WTC11 (cell line): ENCODE results near the gene PCNX3. TPM values are rescaled to one million over a fixed set of nuclear protein-coding genes. Genes with fewer than 3 reads are reported as not detected.

ENCODE experiments used
- ATAC-seq: fragments of 200-7000 bp; cut with Tn5 transposase; 2 replicates; pipeline ENCODE4 v1.10.0; 2021; ENCODE audit warnings: mild to moderate bottlenecking, moderate library complexity
- CTCF ChIA-PET: fragments of 300-600 bp; sonication (Branson Sonifier 250); formaldehyde crosslinking; loops from one replicate; lab custom pipeline; 2021; ENCODE audit warnings: antibody characterized with exemption; lab: Charles Lee
- POLR2A ChIA-PET: fragments of 350-600 bp; sonication (Branson Sonifier 250); formaldehyde crosslinking; loops from one replicate; lab custom pipeline; 2021; ENCODE audit warnings: antibody characterized with exemption; lab: Charles Lee
- DNase-seq: peaks from one replicate; pipeline ENCODE4 v3.0.0; 2021; ENCODE audit warnings: low spot score
- H3K27ac Mint-ChIP-seq: 2 replicates; pipeline ENCODE4 v1.8.0; 2021; ENCODE audit warnings: mixed read lengths
- H3K27me3 Mint-ChIP-seq: 2 replicates; pipeline ENCODE4 v1.8.0; 2021; ENCODE audit warnings: low read depth, mild to moderate bottlenecking, moderate library complexity, mixed read lengths
- H3K36me3 Mint-ChIP-seq: 2 replicates; pipeline ENCODE4 v1.8.0; 2021; ENCODE audit warnings: mixed read lengths
- H3K4me1 Mint-ChIP-seq: 2 replicates; pipeline ENCODE4 v1.8.0; 2022; ENCODE audit warnings: mixed read lengths
- H3K4me3 Mint-ChIP-seq: 2 replicates; pipeline ENCODE4 v1.8.0; 2021; ENCODE audit warnings: mild to moderate bottlenecking, moderate library complexity, mixed read lengths
- H3K9me3 Mint-ChIP-seq: 2 replicates; pipeline ENCODE4 v1.8.0; 2021; ENCODE audit warnings: mixed read lengths
- ATF2 ChIP-seq: sonication (generic); formaldehyde crosslinking; IDR thresholded peaks from 2 replicates; pipeline ENCODE4 v1.8.1; 2022; ENCODE audit warnings: low read depth, missing genetic modification reagents, borderline replicate concordance
- ETV6 ChIP-seq: sonication (generic); formaldehyde crosslinking; IDR thresholded peaks from 2 replicates; pipeline ENCODE4 v1.8.1; 2022; ENCODE audit warnings: mild to moderate bottlenecking, missing genetic modification reagents
- FOXK1 ChIP-seq: sonication (generic); formaldehyde crosslinking; IDR thresholded peaks from 2 replicates; pipeline ENCODE4 v1.8.0; 2022; ENCODE audit warnings: mild to moderate bottlenecking, moderate library complexity, missing genetic modification reagents
- HMGA2 ChIP-seq: fragments of 250-450 bp; sonication (Bioruptor Pico); IDR thresholded peaks from 2 replicates; pipeline ENCODE4 v1.4.0; 2021; ENCODE audit warnings: mild to moderate bottlenecking, moderate library complexity
- IRF2 ChIP-seq: sonication (generic); formaldehyde crosslinking; IDR thresholded peaks from 2 replicates; pipeline ENCODE4 v1.8.0; 2022; ENCODE audit warnings: low read depth, missing genetic modification reagents, borderline replicate concordance
- KAT7 ChIP-seq: sonication (generic); formaldehyde crosslinking; IDR thresholded peaks from 2 replicates; pipeline ENCODE4 v1.8.1; 2023; ENCODE audit warnings: missing genetic modification reagents, mild to moderate bottlenecking, borderline replicate concordance
- NFE2L1 ChIP-seq: sonication (generic); formaldehyde crosslinking; IDR thresholded peaks from 2 replicates; pipeline ENCODE4 v1.8.1; 2023; ENCODE audit warnings: missing genetic modification reagents
- NR3C1 ChIP-seq: sonication (generic); formaldehyde crosslinking; conservative IDR thresholded peaks from 2 replicates; pipeline ENCODE4 v1.8.1; 2023; ENCODE audit warnings: low read depth, mild to moderate bottlenecking, missing genetic modification reagents
- SMAD4 ChIP-seq: sonication (generic); formaldehyde crosslinking; IDR thresholded peaks from 2 replicates; pipeline ENCODE4 v1.8.0; 2022; ENCODE audit warnings: mild to moderate bottlenecking, missing genetic modification reagents
- TCF7 ChIP-seq: sonication (generic); formaldehyde crosslinking; IDR thresholded peaks from 2 replicates; pipeline ENCODE4 v1.8.0; 2022; ENCODE audit warnings: mild to moderate bottlenecking, low read depth, missing genetic modification reagents, moderate library complexity
- TEAD1 ChIP-seq: sonication (generic); formaldehyde crosslinking; IDR thresholded peaks from 2 replicates; pipeline ENCODE4 v1.8.0; 2022; ENCODE audit warnings: mild to moderate bottlenecking, missing genetic modification reagents
- ZBTB21 ChIP-seq: sonication (generic); formaldehyde crosslinking; IDR thresholded peaks from 2 replicates; pipeline ENCODE4 v1.8.1; 2023; ENCODE audit warnings: mild to moderate bottlenecking, missing genetic modification reagents, borderline replicate concordance
- ZNF219 ChIP-seq: sonication (generic); formaldehyde crosslinking; IDR thresholded peaks from 2 replicates; pipeline ENCODE4 v1.8.0; 2023; ENCODE audit warnings: missing genetic modification reagents, mild to moderate bottlenecking, borderline replicate concordance
- ZNF416 ChIP-seq: fragments of 250-450 bp; sonication (Bioruptor Pico); IDR thresholded peaks from 2 replicates; pipeline ENCODE4 v1.9.0; 2021; ENCODE audit warnings: mild to moderate bottlenecking, inconsistent platforms
- ZNF671 ChIP-seq: fragments of 250-450 bp; sonication (Bioruptor Pico); IDR thresholded peaks from 2 replicates; pipeline ENCODE4 v1.8.0; 2021; ENCODE audit warnings: mild to moderate bottlenecking
- total RNA-seq: library from RNA; stranded (reverse); gene quantifications from 3 replicates; pipeline ENCODE4 v1.2.3, GENCODE V29; 2021
- TF ChIP-seq, protein P1 (sequence below): sonication (generic); formaldehyde crosslinking; IDR thresholded peaks from 2 replicates; pipeline ENCODE4 v1.8.1; 2023; ENCODE audit warnings: mild to moderate bottlenecking, missing genetic modification reagents, moderate library complexity
- TF ChIP-seq, protein P2 (sequence below): sonication (generic); formaldehyde crosslinking; IDR thresholded peaks from 2 replicates; pipeline ENCODE4 v1.8.1; 2022; ENCODE audit warnings: mild to moderate bottlenecking, missing genetic modification reagents, moderate library complexity, borderline replicate concordance
- TF ChIP-seq, protein P3 (sequence below): fragments of 250-450 bp; sonication (Bioruptor Pico); IDR thresholded peaks from 2 replicates; pipeline ENCODE4 v1.9.0; 2021; ENCODE audit warnings: mild to moderate bottlenecking, borderline replicate concordance
- TF ChIP-seq, protein P4 (sequence below): fragments of 250-450 bp; sonication (Bioruptor Pico); IDR thresholded peaks from 2 replicates; pipeline ENCODE4 v2.1.2; 2022; ENCODE audit warnings: mild to moderate bottlenecking, moderate library complexity
- TF ChIP-seq, protein P5 (sequence below): sonication (generic); formaldehyde crosslinking; IDR thresholded peaks from 2 replicates; pipeline ENCODE4 v1.8.1; 2023; ENCODE audit warnings: mild to moderate bottlenecking, missing genetic modification reagents

PCNX3 gene
- total RNA-seq, 1 experiment from 2014 or later: 51.6 TPM

DNA sequence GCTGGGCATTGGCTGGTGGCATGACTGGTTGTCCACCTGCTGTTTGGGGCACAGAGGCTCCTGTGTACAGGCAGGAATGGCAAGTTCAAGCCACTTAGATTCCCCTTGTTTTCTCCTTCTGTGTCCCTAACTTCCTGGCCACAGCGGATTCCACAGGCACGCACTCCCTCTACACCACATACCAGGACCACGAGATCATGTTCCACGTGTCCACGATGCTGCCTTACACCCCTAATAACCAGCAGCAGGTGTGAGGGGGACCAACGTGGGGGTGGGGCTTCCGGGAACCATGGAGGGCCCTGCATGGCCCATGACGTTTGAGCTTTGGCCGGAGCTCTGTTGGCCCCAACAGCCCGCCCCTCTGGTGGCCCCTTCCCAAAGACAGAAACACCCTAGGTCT, 30.1 kb downstream of the PCNX3 start (continued):
- TF ChIP-seq, protein P1, sequence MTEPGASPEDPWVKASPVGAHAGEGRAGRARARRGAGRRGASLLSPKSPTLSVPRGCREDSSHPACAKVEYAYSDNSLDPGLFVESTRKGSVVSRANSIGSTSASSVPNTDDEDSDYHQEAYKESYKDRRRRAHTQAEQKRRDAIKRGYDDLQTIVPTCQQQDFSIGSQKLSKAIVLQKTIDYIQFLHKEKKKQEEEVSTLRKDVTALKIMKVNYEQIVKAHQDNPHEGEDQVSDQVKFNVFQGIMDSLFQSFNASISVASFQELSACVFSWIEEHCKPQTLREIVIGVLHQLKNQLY (CRISPR knock-in tag): no peak
- TF ChIP-seq NR3C1: no peak
- TF ChIP-seq IRF2: no peak
- TF ChIP-seq ETV6 (CRISPR knock-in tag): no peak
- TF ChIP-seq, protein P2, sequence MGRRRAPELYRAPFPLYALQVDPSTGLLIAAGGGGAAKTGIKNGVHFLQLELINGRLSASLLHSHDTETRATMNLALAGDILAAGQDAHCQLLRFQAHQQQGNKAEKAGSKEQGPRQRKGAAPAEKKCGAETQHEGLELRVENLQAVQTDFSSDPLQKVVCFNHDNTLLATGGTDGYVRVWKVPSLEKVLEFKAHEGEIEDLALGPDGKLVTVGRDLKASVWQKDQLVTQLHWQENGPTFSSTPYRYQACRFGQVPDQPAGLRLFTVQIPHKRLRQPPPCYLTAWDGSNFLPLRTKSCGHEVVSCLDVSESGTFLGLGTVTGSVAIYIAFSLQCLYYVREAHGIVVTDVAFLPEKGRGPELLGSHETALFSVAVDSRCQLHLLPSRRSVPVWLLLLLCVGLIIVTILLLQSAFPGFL (CRISPR knock-in tag): no peak
- TF ChIP-seq HMGA2 (CRISPR knock-in tag): no peak
- TF ChIP-seq, protein P3, sequence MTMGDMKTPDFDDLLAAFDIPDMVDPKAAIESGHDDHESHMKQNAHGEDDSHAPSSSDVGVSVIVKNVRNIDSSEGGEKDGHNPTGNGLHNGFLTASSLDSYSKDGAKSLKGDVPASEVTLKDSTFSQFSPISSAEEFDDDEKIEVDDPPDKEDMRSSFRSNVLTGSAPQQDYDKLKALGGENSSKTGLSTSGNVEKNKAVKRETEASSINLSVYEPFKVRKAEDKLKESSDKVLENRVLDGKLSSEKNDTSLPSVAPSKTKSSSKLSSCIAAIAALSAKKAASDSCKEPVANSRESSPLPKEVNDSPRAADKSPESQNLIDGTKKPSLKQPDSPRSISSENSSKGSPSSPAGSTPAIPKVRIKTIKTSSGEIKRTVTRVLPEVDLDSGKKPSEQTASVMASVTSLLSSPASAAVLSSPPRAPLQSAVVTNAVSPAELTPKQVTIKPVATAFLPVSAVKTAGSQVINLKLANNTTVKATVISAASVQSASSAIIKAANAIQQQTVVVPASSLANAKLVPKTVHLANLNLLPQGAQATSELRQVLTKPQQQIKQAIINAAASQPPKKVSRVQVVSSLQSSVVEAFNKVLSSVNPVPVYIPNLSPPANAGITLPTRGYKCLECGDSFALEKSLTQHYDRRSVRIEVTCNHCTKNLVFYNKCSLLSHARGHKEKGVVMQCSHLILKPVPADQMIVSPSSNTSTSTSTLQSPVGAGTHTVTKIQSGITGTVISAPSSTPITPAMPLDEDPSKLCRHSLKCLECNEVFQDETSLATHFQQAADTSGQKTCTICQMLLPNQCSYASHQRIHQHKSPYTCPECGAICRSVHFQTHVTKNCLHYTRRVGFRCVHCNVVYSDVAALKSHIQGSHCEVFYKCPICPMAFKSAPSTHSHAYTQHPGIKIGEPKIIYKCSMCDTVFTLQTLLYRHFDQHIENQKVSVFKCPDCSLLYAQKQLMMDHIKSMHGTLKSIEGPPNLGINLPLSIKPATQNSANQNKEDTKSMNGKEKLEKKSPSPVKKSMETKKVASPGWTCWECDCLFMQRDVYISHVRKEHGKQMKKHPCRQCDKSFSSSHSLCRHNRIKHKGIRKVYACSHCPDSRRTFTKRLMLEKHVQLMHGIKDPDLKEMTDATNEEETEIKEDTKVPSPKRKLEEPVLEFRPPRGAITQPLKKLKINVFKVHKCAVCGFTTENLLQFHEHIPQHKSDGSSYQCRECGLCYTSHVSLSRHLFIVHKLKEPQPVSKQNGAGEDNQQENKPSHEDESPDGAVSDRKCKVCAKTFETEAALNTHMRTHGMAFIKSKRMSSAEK: no peak

GRCh38 chr11:65646288-65646957, 30.8 kb downstream of the PCNX3 start:
- Mint-ChIP-seq H3K27ac (no peak overlapping the region), H3K9me3 (no peaks in the 10 kb centered on the region), H3K4me1 (peaks cover 25% of the 10 kb centered on the region), H3K36me3 (peaks cover 4% of the 10 kb centered on the region; the same call in 1 of the 2 replicates), H3K27me3 (peaks cover 3% of the 10 kb centered on the region; the same call in 1 of the 2 replicates), H3K4me3 (peak overlapping the region; percentile 64)
- DNase-seq (no peak), ATAC-seq (no peak)
- CTCF ChIA-PET: interaction anchor here (0.7 to 2.4 kb wide), 12 partner anchors 8 to 213 kb away, joined by 3 to 36 read pairs (median 4); partner anchors contain the start of genes KAT5, KCNK7, MUS81 and SIPA1
- POLR2A ChIA-PET: interaction anchor here (1.8 kb wide), 1 partner anchor 9 kb away, joined by 13 read pairs; the partner anchor contains the start of gene SIPA1
- TF ChIP-seq ZNF416: no peak
- no peak for TF ChIP-seq ZBTB21 (CRISPR knock-in tag)
- TF ChIP-seq ATF2 (CRISPR knock-in tag): no peak
- no peak for TF ChIP-seq ZNF671 (CRISPR knock-in tag)
- TF ChIP-seq KAT7 (CRISPR knock-in tag): no peak
- no peak for TF ChIP-seq TCF7 (CRISPR knock-in tag)
- no peak for TF ChIP-seq ZNF219 (CRISPR knock-in tag)
- TF ChIP-seq NFE2L1 (CRISPR knock-in tag): no peak
- TF ChIP-seq, protein P4, sequence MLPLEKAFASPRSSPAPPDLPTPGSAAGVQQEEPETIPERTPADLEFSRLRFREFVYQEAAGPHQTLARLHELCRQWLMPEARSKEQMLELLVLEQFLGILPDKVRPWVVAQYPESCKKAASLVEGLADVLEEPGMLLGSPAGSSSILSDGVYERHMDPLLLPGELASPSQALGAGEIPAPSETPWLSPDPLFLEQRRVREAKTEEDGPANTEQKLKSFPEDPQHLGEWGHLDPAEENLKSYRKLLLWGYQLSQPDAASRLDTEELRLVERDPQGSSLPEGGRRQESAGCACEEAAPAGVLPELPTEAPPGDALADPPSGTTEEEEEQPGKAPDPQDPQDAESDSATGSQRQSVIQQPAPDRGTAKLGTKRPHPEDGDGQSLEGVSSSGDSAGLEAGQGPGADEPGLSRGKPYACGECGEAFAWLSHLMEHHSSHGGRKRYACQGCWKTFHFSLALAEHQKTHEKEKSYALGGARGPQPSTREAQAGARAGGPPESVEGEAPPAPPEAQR (CRISPR knock-in tag): no peak
- TF ChIP-seq, protein P5, sequence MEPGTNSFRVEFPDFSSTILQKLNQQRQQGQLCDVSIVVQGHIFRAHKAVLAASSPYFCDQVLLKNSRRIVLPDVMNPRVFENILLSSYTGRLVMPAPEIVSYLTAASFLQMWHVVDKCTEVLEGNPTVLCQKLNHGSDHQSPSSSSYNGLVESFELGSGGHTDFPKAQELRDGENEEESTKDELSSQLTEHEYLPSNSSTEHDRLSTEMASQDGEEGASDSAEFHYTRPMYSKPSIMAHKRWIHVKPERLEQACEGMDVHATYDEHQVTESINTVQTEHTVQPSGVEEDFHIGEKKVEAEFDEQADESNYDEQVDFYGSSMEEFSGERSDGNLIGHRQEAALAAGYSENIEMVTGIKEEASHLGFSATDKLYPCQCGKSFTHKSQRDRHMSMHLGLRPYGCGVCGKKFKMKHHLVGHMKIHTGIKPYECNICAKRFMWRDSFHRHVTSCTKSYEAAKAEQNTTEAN (CRISPR knock-in tag): no peak
- no peak for TF ChIP-seq FOXK1 (CRISPR knock-in tag)
- TF ChIP-seq TEAD1 (CRISPR knock-in tag): no peak
- TF ChIP-seq SMAD4: no peak
